ENCODE measurements around the gene FAM135A. TPM values are rescaled to one million over a fixed set of nuclear protein-coding genes. Genes with fewer than 3 reads are reported as not detected.

FAM135A gene
- total and polyA plus RNA-seq, 2 of the 8 experiments (the other 6 are each of a cell fraction or from before 2014, with no cell fraction given) = 17.4 to 35.7 TPM

- H4K91ac ChIP-seq (replicated peaks; ENCODE audit: insufficient read length, low read length) = no peak overlapping the region
- H2BK12ac ChIP-seq (ENCODE audit: low read depth, low read length) = no peak overlapping the region
- CTCF ChIA-PET (ENCODE audit: partially characterized antibody) = interaction anchor here (1.3 to 1.4 kb wide), 2 partner anchors 14 to 25 kb away, joined by 3 to 5 read pairs; no protein-coding TSS in a partner anchor
- DNase-seq (ENCODE audit: low read depth in 1 of 2, low spot score in 2 of 2) (no peak), FAIRE-seq (no peak)
- no peak overlapping the region for H2BK120ac ChIP-seq (replicated peaks; ENCODE audit: low read depth, low read length)
- no peak overlapping the region for H4K5ac ChIP-seq (ENCODE audit: insufficient read length, low read depth, low read length)
- no peak overlapping the region for H3K9ac ChIP-seq (replicated peaks in 1 of 4; ENCODE audit: extremely low read depth in 1 of 4, low read depth in 3 of 4, low read length in 3 of 4)
- H3K27ac ChIP-seq (ENCODE audit: low read depth, low read length) = no peak overlapping the region
- no peaks in the 10 kb centered on the region for H3K4me1 ChIP-seq (replicated peaks in 1 of 4; ENCODE audit: control insufficient read depth in 3 of 4, insufficient read depth in 4 of 4, low read length in 3 of 4)
- H3K56ac ChIP-seq (replicated peaks; ENCODE audit: insufficient read length, low read depth, low read length) = no peak overlapping the region
- no peaks in the 10 kb centered on the region for H3K79me2 ChIP-seq (ENCODE audit: control insufficient read depth in 1 of 2, insufficient read depth in 2 of 2, low read length in 2 of 2)
- no peak overlapping the region for H2BK20ac ChIP-seq (ENCODE audit: low read length)
- H3K4me3 ChIP-seq (ENCODE audit: extremely low read depth in 1 of 4, insufficient read depth in 2 of 4, low read depth in 3 of 4, low read length in 4 of 4) = no peak overlapping the region
- H3K23me2 ChIP-seq (ENCODE audit: low read depth, low read length) = no peaks in the 10 kb centered on the region
- no peaks in the 10 kb centered on the region for H3K79me1 ChIP-seq (ENCODE audit: low read depth, low read length)
- no peak overlapping the region for H3K23ac ChIP-seq (ENCODE audit: insufficient read length)
- no peak overlapping the region for H3K14ac ChIP-seq (ENCODE audit: insufficient read length)
- WGBS, 2 experiments (ENCODE audit: extremely low coverage in 1 of 2, insufficient coverage in 1 of 2, insufficient read length in 1 of 2, insufficient replicate concordance in 2 of 2, low coverage in 1 of 2, low lambda C conversion rate in 2 of 2, missing lambda C conversion rate in 1 of 2) = 91% methylated on average over 2 of the region's 2 CpGs; no CpG with 5 or more reads in 1 of the 2 experiments
- H2AK5ac ChIP-seq (ENCODE audit: low read depth, low read length) = no peak overlapping the region
- H3K27me3 ChIP-seq (replicated peaks in 1 of 4; ENCODE audit: control insufficient read depth in 3 of 4, extremely low read depth in 1 of 4, insufficient read depth in 3 of 4, low read length in 3 of 4) = no peaks in the 10 kb centered on the region
- no peak overlapping the region for H3K4me2 ChIP-seq (ENCODE audit: insufficient read depth in 1 of 2, low read depth in 2 of 2, low read length in 2 of 2)
- peaks cover 9 to 10% of the 10 kb centered on the region in 2 experiments for H3K9me3 ChIP-seq (ENCODE audit: insufficient read depth in 2 of 2, low read depth in 1 of 2, low read length in 1 of 2)
- H4K20me1 ChIP-seq (replicated peaks in 1 of 2; ENCODE audit: control insufficient read depth in 1 of 2, insufficient read depth in 2 of 2, low read length in 2 of 2) = no peaks in the 10 kb centered on the region
- no peak overlapping the region for H3K18ac ChIP-seq (ENCODE audit: extremely low read depth, low read length)
- no peak overlapping the region for H2BK5ac ChIP-seq (ENCODE audit: low read depth, low read length)
- H2BK15ac ChIP-seq (ENCODE audit: low read length) = no peak overlapping the region
- POLR2A ChIA-PET (ENCODE audit: partially characterized antibody) = interaction anchor here (1.2 kb wide), 1 partner anchor 93 kb away, joined by 3 read pairs; the partner anchor contains the start of gene FAM135A
- no peak overlapping the region for H3K4ac ChIP-seq (replicated peaks; ENCODE audit: insufficient read length, low read depth, low read length)
- peaks cover 0 to 27% (median 12%) of the 10 kb centered on the region in 4 experiments; a peak in 5 of 8 replicates for H3K36me3 ChIP-seq (ENCODE audit: control insufficient read depth in 2 of 4, insufficient read depth in 4 of 4, low read length in 3 of 4)
- no peak overlapping the region for H2AFZ ChIP-seq (ENCODE audit: low read length)
- H4K8ac ChIP-seq (ENCODE audit: extremely low read depth, insufficient read depth, low read length) = no peak overlapping the region
- TF ChIP-seq RFX5 (IDR thresholded peaks at IDR 0.05; ENCODE audit: borderline replicate concordance, low read depth, low read length) (no peak), RXRA (IDR thresholded peaks at IDR 0.05; ENCODE audit: insufficient read depth, low read depth, low read length) (no peak), USF2 (IDR thresholded peaks at IDR 0.05; ENCODE audit: low read length) (no peak), CHD2 (IDR thresholded peaks at IDR 0.05; ENCODE audit: low read length) (no peak), SRF (IDR thresholded peaks at IDR 0.05; ENCODE audit: low read depth, low read length) (no peak), MAFK (IDR thresholded peaks at IDR 0.05; ENCODE audit: low read depth, low read length) (no peak), CBX5 (IDR thresholded peaks at IDR 0.05; ENCODE audit: low read depth, low read length) (no peak)
- TF ChIP-seq, protein P1, sequence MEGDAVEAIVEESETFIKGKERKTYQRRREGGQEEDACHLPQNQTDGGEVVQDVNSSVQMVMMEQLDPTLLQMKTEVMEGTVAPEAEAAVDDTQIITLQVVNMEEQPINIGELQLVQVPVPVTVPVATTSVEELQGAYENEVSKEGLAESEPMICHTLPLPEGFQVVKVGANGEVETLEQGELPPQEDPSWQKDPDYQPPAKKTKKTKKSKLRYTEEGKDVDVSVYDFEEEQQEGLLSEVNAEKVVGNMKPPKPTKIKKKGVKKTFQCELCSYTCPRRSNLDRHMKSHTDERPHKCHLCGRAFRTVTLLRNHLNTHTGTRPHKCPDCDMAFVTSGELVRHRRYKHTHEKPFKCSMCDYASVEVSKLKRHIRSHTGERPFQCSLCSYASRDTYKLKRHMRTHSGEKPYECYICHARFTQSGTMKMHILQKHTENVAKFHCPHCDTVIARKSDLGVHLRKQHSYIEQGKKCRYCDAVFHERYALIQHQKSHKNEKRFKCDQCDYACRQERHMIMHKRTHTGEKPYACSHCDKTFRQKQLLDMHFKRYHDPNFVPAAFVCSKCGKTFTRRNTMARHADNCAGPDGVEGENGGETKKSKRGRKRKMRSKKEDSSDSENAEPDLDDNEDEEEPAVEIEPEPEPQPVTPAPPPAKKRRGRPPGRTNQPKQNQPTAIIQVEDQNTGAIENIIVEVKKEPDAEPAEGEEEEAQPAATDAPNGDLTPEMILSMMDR (IDR thresholded peaks at IDR 0.05; ENCODE audit: control extremely low read depth in 1 of 3, insufficient read depth in 1 of 3, low read depth in 1 of 3, low read length in 3 of 3) = no peak
Measured at GRCh38 chr6:70506321-70506720, 93.0 kb downstream of the FAM135A start.

Data from H1 (cell line).